HuH-7 (cell line): Measurements from ENCODE around the gene ELF5.

ENCODE experiments used
- DNase-seq: peaks from one replicate; pipeline ENCODE4 v3.0.0; 2011; ENCODE audit warnings: low spot score

The ELF5 gene

GRCh38 chr11:34522188-34522587 is 8.6 kb upstream of the ELF5 start:
- no peak for DNase-seq

- no peak for DNase-seq
Observed at GRCh38 chr11:34521265-34521664, 7.7 kb upstream of the ELF5 start.

GRCh38 chr11:34519595-34520235 is 6.1 kb upstream of the ELF5 start:
- no peak for DNase-seq

- no peak for DNase-seq
Observed at GRCh38 chr11:34516247-34517040, 2.9 kb upstream of the ELF5 start.

GRCh38 chr11:34514597-34514996 is 1.0 kb upstream of the ELF5 start:
- no peak for DNase-seq

GRCh38 chr11:34512840-34513681 is 533 bp downstream of the ELF5 start:
- peak; percentile 48 for DNase-seq

- no peak for DNase-seq
Observed at GRCh38 chr11:34510673-34511072, 2.9 kb downstream of the ELF5 start.

- no peak for DNase-seq
Observed at GRCh38 chr11:34510218-34510617, 3.4 kb downstream of the ELF5 start.

GRCh38 chr11:34509336-34509876 is 4.2 kb downstream of the ELF5 start:
- no peak for DNase-seq

GRCh38 chr11:34508524-34508923 is 5.1 kb downstream of the ELF5 start:
- no peak for DNase-seq

GRCh38 chr11:34507610-34508009 is 6.0 kb downstream of the ELF5 start:
- no peak for DNase-seq

GRCh38 chr11:34507156-34507555 is 6.4 kb downstream of the ELF5 start:
- DNase-seq = no peak

- DNase-seq = no peak
Observed at GRCh38 chr11:34505874-34506273, 7.7 kb downstream of the ELF5 start.

- no peak for DNase-seq
Observed at GRCh38 chr11:34502949-34503348, 10.6 kb downstream of the ELF5 start.

- DNase-seq = no peak
Observed at GRCh38 chr11:34501949-34502348, 11.6 kb downstream of the ELF5 start.

- peak; percentile 44 for DNase-seq
Observed at GRCh38 chr11:34501500-34501899, 12.1 kb downstream of the ELF5 start.

GRCh38 chr11:34499719-34500500 is 13.7 kb downstream of the ELF5 start:
- no peak for DNase-seq

GRCh38 chr11:34495724-34496377 is 17.7 kb downstream of the ELF5 start:
- no peak for DNase-seq

- DNase-seq = no peak
Observed at GRCh38 chr11:34495239-34495723, 18.3 kb downstream of the ELF5 start.

GRCh38 chr11:34493926-34494595 is 19.5 kb downstream of the ELF5 start:
- DNase-seq = no peak
